Smooth muscle cell (in vitro differentiated cells): Measurements from ENCODE around the gene SLC35C1. TPM values are rescaled to one million over a fixed set of nuclear protein-coding genes. Genes with fewer than 3 reads are reported as not detected.

ENCODE experiments used
- DNase-seq: peaks from one replicate; lab custom pipeline; 2025; ENCODE audit not compliant: unreplicated experiment; lab: John Stamatoyannopoulos, UW
- H2AFZ ChIP-seq: fragments of 200-600 bp; sonication (generic); 2 replicates; pipeline ENCODE4 v1.6.0; 2016; ENCODE audit warnings: antibody characterized with exemption, low read depth, mild to moderate bottlenecking
- H3F3A ChIP-seq: fragments of 200-600 bp; sonication (generic); 2 replicates; pipeline ENCODE4 v1.6.0; 2017; ENCODE audit warnings: antibody characterized with exemption, low read depth
- H3K27ac ChIP-seq: fragments of 200-600 bp; sonication (generic); 2 replicates; pipeline ENCODE4 v1.5.1; 2016; ENCODE audit warnings: low read depth, mild to moderate bottlenecking
- H3K27me3 ChIP-seq: fragments of 200-600 bp; sonication (generic); 2 replicates; pipeline ENCODE4 v1.6.1; 2016; ENCODE audit warnings: low read depth, mild to moderate bottlenecking
- H3K36me3 ChIP-seq: fragments of 200-600 bp; sonication (generic); 2 replicates; pipeline ENCODE4 v1.5.1; 2016; ENCODE audit warnings: low read depth
- H3K4me1 ChIP-seq: fragments of 200-600 bp; sonication (generic); 2 replicates; pipeline ENCODE4 v1.5.1; 2016; ENCODE audit warnings: low read depth
- H3K4me2 ChIP-seq: fragments of 200-600 bp; sonication (generic); 2 replicates; pipeline ENCODE4 v1.6.0; 2016; ENCODE audit warnings: mild to moderate bottlenecking
- H3K4me3 ChIP-seq: fragments of 200-600 bp; sonication (generic); 2 replicates; pipeline ENCODE4 v1.5.1; 2016; ENCODE audit warnings: mild to moderate bottlenecking
- H3K79me2 ChIP-seq: fragments of 200-600 bp; sonication (generic); 2 replicates; pipeline ENCODE4 v1.6.0; 2016; ENCODE audit warnings: low read depth, mild to moderate bottlenecking
- H3K9ac ChIP-seq: fragments of 200-600 bp; sonication (generic); 2 replicates; pipeline ENCODE4 v1.6.0; 2016; ENCODE audit warnings: low read depth
- H3K9me3 ChIP-seq: fragments of 200-600 bp; sonication (generic); replicated peaks from 2 replicates; pipeline ENCODE4 v1.5.1; 2016; ENCODE audit warnings: low read depth
- H4K20me1 ChIP-seq: fragments of 200-600 bp; sonication (generic); 2 replicates; pipeline ENCODE4 v1.6.0; 2016; ENCODE audit warnings: low read depth
- WGBS: methylation state at CpG from one replicate; pipeline ENCODE4 v1.1.7; 2016; ENCODE audit warnings: low lambda C conversion rate; 5-methylcytosine and 5-hydroxymethylcytosine counted together
- polyA plus RNA-seq: library from polyadenylated mRNA; unstranded; fragments of >200 nt; fragmentation: Nextera tagmentation; extraction: Ambion mirVana; gene quantifications from 2 replicates; pipeline ENCODE4 v1.2.1, GENCODE V29; 2016
- total RNA-seq: library from RNA; depleted of rRNA; stranded (reverse); fragments of >200 nt; gene quantifications from 2 replicates; pipeline ENCODE4 v1.2.3, GENCODE V29; 2014
- TF ChIP-seq, protein P1 (sequence below): fragments of 200-600 bp; sonication (generic); IDR thresholded peaks from 2 replicates; pipeline ENCODE4 v1.5.1; 2017; ENCODE audit warnings: borderline replicate concordance, mild to moderate bottlenecking, antibody characterized with exemption; ENCODE audit not compliant: insufficient read depth, poor library complexity, severe bottlenecking

SLC35C1 gene
- total and polyA plus RNA-seq, 2 experiments from 2014 or later: 8.9 to 32.7 TPM

DNA sequence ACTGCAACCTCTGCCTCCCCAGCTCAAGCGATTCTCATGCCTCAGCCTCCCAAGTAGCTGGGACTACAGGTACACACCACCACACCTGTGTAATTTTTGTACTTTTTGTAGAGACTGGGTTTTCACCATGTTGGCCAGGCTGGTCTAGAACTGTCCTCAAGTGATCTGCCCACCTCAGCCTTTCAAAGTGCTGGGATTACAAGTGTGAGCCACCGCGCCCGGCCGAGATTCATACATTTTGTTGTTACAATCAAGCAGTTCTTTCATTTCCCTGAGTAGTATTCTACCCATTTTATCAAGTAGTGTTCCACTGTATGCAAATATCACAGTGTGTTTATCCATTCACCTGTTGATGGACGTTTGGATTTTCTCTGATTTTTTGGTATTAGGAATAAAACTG is 26.6 kb upstream of the SLC35C1 start:
- Histone ChIP-seq H4K20me1 (no peaks in the 10 kb centered on the region), H3K79me2 (no peaks in the 10 kb centered on the region), H3F3A (no peaks in the 10 kb centered on the region), H3K27ac (no peak overlapping the region), H3K36me3 (no peaks in the 10 kb centered on the region), H3K9me3 (no peaks in the 10 kb centered on the region), H3K9ac (no peak overlapping the region), H3K4me1 (no peaks in the 10 kb centered on the region), H3K27me3 (no peaks in the 10 kb centered on the region), H3K4me3 (no peak overlapping the region), H3K4me2 (no peak overlapping the region), H2AFZ (no peak overlapping the region)
- 92% methylated on average over 6 of the region's 6 CpGs for WGBS
- TF ChIP-seq, protein P1, sequence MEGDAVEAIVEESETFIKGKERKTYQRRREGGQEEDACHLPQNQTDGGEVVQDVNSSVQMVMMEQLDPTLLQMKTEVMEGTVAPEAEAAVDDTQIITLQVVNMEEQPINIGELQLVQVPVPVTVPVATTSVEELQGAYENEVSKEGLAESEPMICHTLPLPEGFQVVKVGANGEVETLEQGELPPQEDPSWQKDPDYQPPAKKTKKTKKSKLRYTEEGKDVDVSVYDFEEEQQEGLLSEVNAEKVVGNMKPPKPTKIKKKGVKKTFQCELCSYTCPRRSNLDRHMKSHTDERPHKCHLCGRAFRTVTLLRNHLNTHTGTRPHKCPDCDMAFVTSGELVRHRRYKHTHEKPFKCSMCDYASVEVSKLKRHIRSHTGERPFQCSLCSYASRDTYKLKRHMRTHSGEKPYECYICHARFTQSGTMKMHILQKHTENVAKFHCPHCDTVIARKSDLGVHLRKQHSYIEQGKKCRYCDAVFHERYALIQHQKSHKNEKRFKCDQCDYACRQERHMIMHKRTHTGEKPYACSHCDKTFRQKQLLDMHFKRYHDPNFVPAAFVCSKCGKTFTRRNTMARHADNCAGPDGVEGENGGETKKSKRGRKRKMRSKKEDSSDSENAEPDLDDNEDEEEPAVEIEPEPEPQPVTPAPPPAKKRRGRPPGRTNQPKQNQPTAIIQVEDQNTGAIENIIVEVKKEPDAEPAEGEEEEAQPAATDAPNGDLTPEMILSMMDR: no peak
- DNase-seq: no peak

DNA sequence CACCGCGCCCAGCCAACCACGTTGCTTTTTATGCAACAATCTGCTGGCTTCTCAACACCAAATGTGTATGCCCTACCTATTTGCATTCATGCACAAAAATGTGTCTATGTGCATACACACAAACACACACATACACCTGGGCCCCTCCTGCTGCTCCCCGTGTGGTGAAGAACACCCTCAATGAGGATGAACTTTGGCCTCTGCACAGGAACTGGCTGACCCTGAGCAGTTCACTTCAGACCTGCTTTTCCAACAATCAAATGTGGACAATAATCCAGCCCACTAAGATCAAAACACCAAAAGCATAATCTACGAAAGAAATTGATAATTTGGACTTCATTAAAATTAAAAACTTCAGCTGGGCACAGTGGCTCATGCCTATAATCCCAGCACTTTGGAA is 25.3 kb upstream of the SLC35C1 start:
- H3K4me2 ChIP-seq: no peak overlapping the region
- H3K27me3 ChIP-seq: no peaks in the 10 kb centered on the region
- no peak overlapping the region for H3K27ac ChIP-seq
- DNase-seq: no peak
- no peaks in the 10 kb centered on the region for H3K79me2 ChIP-seq
- H2AFZ ChIP-seq: no peak overlapping the region
- TF ChIP-seq, protein P1: no peak
- no peak overlapping the region for H3K9ac ChIP-seq
- H3K4me3 ChIP-seq: no peak overlapping the region
- WGBS: 93% methylated on average over 5 of the region's 5 CpGs
- H3K36me3 ChIP-seq: no peaks in the 10 kb centered on the region
- H3K4me1 ChIP-seq: no peaks in the 10 kb centered on the region
- no peaks in the 10 kb centered on the region for H4K20me1 ChIP-seq
- no peaks in the 10 kb centered on the region for H3K9me3 ChIP-seq
- H3F3A ChIP-seq: no peaks in the 10 kb centered on the region

DNA sequence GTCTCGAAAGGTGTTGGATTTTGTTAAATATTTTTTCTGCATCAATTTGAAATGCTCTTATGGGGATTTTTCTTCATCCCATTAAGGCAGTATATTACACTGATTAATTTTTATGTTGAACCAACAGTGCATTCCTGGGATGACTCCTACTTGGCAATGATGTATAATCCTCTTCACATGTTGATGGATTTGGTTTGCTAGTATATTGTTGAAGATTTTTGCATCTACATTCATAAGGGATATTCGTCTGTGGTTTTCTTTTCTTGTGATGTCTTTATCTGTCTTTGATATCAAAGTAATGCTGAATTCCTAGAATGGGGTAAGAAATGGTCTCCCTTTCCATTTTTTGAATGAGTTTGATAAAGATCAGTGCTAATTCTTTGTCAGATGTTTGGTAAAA is 18.7 kb upstream of the SLC35C1 start:
- H3K27me3 ChIP-seq: no peaks in the 10 kb centered on the region
- H3K9ac ChIP-seq: no peak overlapping the region
- TF ChIP-seq, protein P1: no peak
- H3K79me2 ChIP-seq: no peaks in the 10 kb centered on the region
- H3K9me3 ChIP-seq: no peaks in the 10 kb centered on the region
- 81% methylated on average over 2 of the region's 2 CpGs for WGBS
- no peaks in the 10 kb centered on the region for H3F3A ChIP-seq
- no peaks in the 10 kb centered on the region for H4K20me1 ChIP-seq
- H2AFZ ChIP-seq: no peak overlapping the region
- H3K36me3 ChIP-seq: no peaks in the 10 kb centered on the region
- H3K4me3 ChIP-seq: no peak overlapping the region
- no peak for DNase-seq
- no peak overlapping the region for H3K27ac ChIP-seq
- H3K4me1 ChIP-seq: no peaks in the 10 kb centered on the region
- no peak overlapping the region for H3K4me2 ChIP-seq

DNA sequence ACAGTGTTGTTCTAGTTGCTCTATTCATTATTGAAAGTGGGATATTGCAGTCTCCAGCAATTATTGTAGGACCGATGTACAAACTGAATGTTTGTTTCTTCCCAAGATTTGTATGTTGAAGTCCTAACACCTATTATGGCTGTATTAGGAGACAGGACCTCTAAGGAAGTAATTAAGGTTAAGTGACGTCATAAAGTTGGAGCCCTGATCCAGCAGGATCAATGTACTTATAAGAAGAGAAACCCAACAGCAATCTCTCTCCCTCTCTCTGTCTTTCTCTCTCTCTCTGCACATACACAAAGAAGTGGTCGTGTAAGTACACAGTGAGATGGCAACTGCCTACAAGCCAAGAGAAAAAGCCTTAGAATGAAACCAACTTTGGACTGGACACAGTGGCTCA is 16.1 kb upstream of the SLC35C1 start:
- H3K9me3 ChIP-seq: no peaks in the 10 kb centered on the region
- DNase-seq: no peak
- H3K79me2 ChIP-seq: no peaks in the 10 kb centered on the region
- 89% methylated on average over 3 of the region's 3 CpGs for WGBS
- no peak overlapping the region for H3K27ac ChIP-seq
- no peak overlapping the region for H3K4me2 ChIP-seq
- H3K4me3 ChIP-seq: no peak overlapping the region
- H3K27me3 ChIP-seq: no peaks in the 10 kb centered on the region
- no peaks in the 10 kb centered on the region for H3K36me3 ChIP-seq
- no peaks in the 10 kb centered on the region for H4K20me1 ChIP-seq
- H2AFZ ChIP-seq: no peak overlapping the region
- no peak overlapping the region for H3K9ac ChIP-seq
- no peaks in the 10 kb centered on the region for H3K4me1 ChIP-seq
- no peaks in the 10 kb centered on the region for H3F3A ChIP-seq
- TF ChIP-seq, protein P1: no peak
